HG03159 (cell line): ENCODE results near the gene DEFB116.
"Not testable (repeated sequence)": the region's sequence is repeated elsewhere in the genome, so short reads cannot be mapped to it uniquely, and the experiment has no call there.

Source experiments
- ATAC-seq: cut with Tn5 transposase; IDR thresholded peaks from one replicate; pipeline ENCODE4 v1.9.1; 2021; ENCODE audit warnings: mild to moderate bottlenecking, moderate library complexity; ENCODE audit not compliant: unreplicated experiment

DEFB116 gene

GRCh38 chr20:31308535-31309162 is at the start of gene DEFB116:
TSS of gene DEFB116 (minus strand) at chr20:31308585. CDS start at chr20:31308585, 0 bp downstream.
- no peak for ATAC-seq

GRCh38 chr20:31355981-31356380 is 47.6 kb upstream of the DEFB116 start:
- ATAC-seq, result no peak

- ATAC-seq, result no peak
Measured at GRCh38 chr20:31341470-31341869, 33.1 kb upstream of the DEFB116 start.

- no peak for ATAC-seq
Measured at GRCh38 chr20:31330893-31331292, 22.5 kb upstream of the DEFB116 start.

GRCh38 chr20:31322504-31322903 is 14.1 kb upstream of the DEFB116 start:
- no peak for ATAC-seq

GRCh38 chr20:31284964-31285363 is 23.4 kb downstream of the DEFB116 start:
- not testable (repeated sequence) for ATAC-seq

- no peak for ATAC-seq
Measured at GRCh38 chr20:31278178-31278577, 30.2 kb downstream of the DEFB116 start.

- no peak for ATAC-seq
Measured at GRCh38 chr20:31274441-31274840, 33.9 kb downstream of the DEFB116 start.

- no peak for ATAC-seq
Measured at GRCh38 chr20:31260326-31260932, 48.0 kb downstream of the DEFB116 start.

GRCh38 chr20:31257364-31257763 is 51.0 kb downstream of the DEFB116 start, which contains the start of gene DEFB115:
TSS of gene DEFB115 (plus strand) at chr20:31257664. CDS start at chr20:31257664, 0 bp downstream.
- ATAC-seq, result no peak

GRCh38 chr20:31256959-31257358 is 51.4 kb downstream of the DEFB116 start:
- ATAC-seq, result no peak
